CD4-positive, alpha-beta T cell (primary cell): ENCODE data around the gene ABHD16A. TPM values are rescaled to one million over a fixed set of nuclear protein-coding genes. Genes with fewer than 3 reads are reported as not detected.
A peak's percentile ranks its signal among the peaks of the same experiment; 100 is the strongest.

ENCODE experiments used
- ATAC-seq: fragments of 200-7000 bp; cut with Tn5 transposase; one replicate; pipeline ENCODE4 v1.10.0; 2022; ENCODE audit warnings: mild to moderate bottlenecking; ENCODE audit not compliant: poor library complexity
- CTCF ChIA-PET: fragments of 350-600 bp; sonication (Branson Sonifier 250); formaldehyde crosslinking; loops from one replicate; lab custom pipeline; 2021; ENCODE audit warnings: antibody characterized with exemption, inconsistent platforms; lab: Charles Lee
- POLR2A ChIA-PET: fragments of 350-600 bp; sonication (Branson Sonifier 250); formaldehyde crosslinking; loops from one replicate; lab custom pipeline; 2021; ENCODE audit warnings: antibody characterized with exemption, inconsistent platforms; lab: Charles Lee
- DNase-seq, 14 experiments: peaks; one replicate each; pipeline ENCODE4 v3.0.0-alpha.2; 2013 to 2020; ENCODE audit warnings: mixed read lengths in 2 of 14
- H3K27ac ChIP-seq, 2 donors: one replicate each; pipeline versions ENCODE4 v1.5.1 to v1.7.0; 2013; ENCODE audit warnings: low read length in 2 of 2, low read depth in 1 of 2, mild to moderate bottlenecking in 1 of 2
- H3K27me3 ChIP-seq, 2 experiments: 1 replicate in 1 of 2; 2 replicates in 1 of 2; pipeline versions ENCODE4 v1.6.1 to v1.7.0; 2013; ENCODE audit warnings: low read length in 2 of 2, control low read depth in 1 of 2, mild to moderate bottlenecking in 1 of 2, moderate library complexity in 1 of 2; ENCODE audit not compliant: insufficient read depth in 2 of 2, control insufficient read depth in 1 of 2
- H3K36me3 ChIP-seq: one replicate; pipeline ENCODE4 v1.6.1; 2013; ENCODE audit warnings: low read length, control low read depth; ENCODE audit not compliant: insufficient read depth
- H3K4me1 ChIP-seq: one replicate; pipeline ENCODE4 v1.6.1; 2013; ENCODE audit warnings: low read length, control low read depth; ENCODE audit not compliant: insufficient read depth
- H3K4me3 ChIP-seq: one replicate; pipeline ENCODE4 v1.5.1; 2013; ENCODE audit warnings: mild to moderate bottlenecking, low read length, moderate library complexity
- H3K9me3 ChIP-seq, 2 experiments: 1 replicate in 1 of 2; 2 replicates in 1 of 2; pipeline versions ENCODE4 v1.6.1 to v1.7.0; 2013; ENCODE audit warnings: low read length in 2 of 2, mild to moderate bottlenecking in 2 of 2, control low read depth in 1 of 2, moderate library complexity in 1 of 2; ENCODE audit not compliant: control insufficient read depth in 1 of 2, insufficient read depth in 1 of 2
- H3K27ac Mint-ChIP-seq: one replicate; pipeline ENCODE4 v1.8.0; 2020; ENCODE audit warnings: mixed read lengths
- H3K27me3 Mint-ChIP-seq: one replicate; pipeline ENCODE4 v1.8.0; 2021; ENCODE audit warnings: mixed read lengths
- H3K36me3 Mint-ChIP-seq: one replicate; pipeline ENCODE4 v1.8.0; 2021; ENCODE audit warnings: low read depth, mixed read lengths
- H3K4me1 Mint-ChIP-seq: one replicate; pipeline ENCODE4 v1.8.0; 2021; ENCODE audit warnings: low read depth, mixed read lengths
- H3K4me3 Mint-ChIP-seq: one replicate; pipeline ENCODE4 v1.8.0; 2020; ENCODE audit warnings: mild to moderate bottlenecking, mixed read lengths
- H3K9me3 Mint-ChIP-seq: one replicate; pipeline ENCODE4 v1.8.0; 2020; ENCODE audit warnings: mixed read lengths
- intact Hi-C, 2 experiments: fragments of 100-400 bp; cut with DNase I in 1 of 2; cut with micrococcal nuclease in 1 of 2; formaldehyde crosslinking; loops; one replicate each; pipeline versions ENCODE4 v1.15.1 to v1.9.0; 2023 to 2025; cut with DNase I, micrococcal nuclease
- total RNA-seq, 174 experiments: library from RNA in 2 of 174; stranded (reverse) in 2 of 174; gene quantifications; one replicate each; pipeline ENCODE4 v1.2.3 and lab custom pipeline; 2021 to 2026
- TF ChIP-seq, protein P1 (sequence below): fragments of 200-600 bp; IDR thresholded peaks from one replicate; pipeline ENCODE4 v1.8.0; 2022; ENCODE audit warnings: antibody characterized with exemption, mild to moderate bottlenecking

The ABHD16A gene
- total RNA-seq, 2 experiments from 2014 or later = 52.3 to 59.3 TPM

DNA sequence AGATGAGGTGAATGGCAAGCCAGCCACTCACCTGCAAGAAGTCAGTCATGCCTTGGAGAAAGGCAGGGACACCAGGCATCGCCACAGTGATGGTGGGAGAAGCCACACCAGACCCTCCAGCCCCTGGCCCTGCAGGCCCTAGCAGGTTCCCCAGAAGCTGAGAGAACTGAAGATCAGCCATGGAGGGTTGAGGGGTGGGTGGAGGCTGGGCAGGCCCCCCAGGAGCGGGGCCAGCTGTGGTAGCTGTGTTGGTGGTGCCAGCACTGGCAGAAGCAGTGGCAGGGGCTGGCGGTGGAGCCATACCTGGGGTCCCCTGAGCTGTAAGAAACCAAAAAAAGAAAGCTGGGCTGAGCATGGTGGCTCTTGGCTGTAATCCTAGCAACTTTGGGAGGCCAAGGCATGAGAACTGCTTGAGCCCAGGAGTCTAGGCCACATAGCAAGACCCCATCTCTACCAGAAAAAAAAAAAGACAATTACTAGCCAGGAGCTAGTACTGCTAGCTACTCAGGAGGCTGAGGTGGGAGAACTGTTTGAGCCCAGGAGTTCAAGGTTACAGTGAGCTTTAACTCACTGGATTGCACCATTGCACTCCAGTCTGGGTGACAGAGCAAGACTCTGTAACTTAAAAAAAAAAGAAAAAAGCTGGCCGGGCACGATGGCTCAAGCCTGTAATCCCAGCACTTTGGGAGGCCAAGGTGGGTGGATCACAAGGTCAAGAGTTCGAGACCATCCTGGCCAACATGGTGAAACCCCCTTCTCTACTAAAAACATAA, 60.1 kb downstream of the ABHD16A start:
- ATAC-seq (no peak), DNase-seq (no peak)
- ChIA-PET CTCF (no interaction called here), POLR2A (interaction anchor here (0.9 kb wide), 1 partner anchor 221 kb away, joined by 3 read pairs; no protein-coding TSS in a partner anchor)
- intact Hi-C loops = no loop called here
- no peaks in the 10 kb centered on the region for H3K9me3 Mint-ChIP-seq
- TF ChIP-seq, protein P1, sequence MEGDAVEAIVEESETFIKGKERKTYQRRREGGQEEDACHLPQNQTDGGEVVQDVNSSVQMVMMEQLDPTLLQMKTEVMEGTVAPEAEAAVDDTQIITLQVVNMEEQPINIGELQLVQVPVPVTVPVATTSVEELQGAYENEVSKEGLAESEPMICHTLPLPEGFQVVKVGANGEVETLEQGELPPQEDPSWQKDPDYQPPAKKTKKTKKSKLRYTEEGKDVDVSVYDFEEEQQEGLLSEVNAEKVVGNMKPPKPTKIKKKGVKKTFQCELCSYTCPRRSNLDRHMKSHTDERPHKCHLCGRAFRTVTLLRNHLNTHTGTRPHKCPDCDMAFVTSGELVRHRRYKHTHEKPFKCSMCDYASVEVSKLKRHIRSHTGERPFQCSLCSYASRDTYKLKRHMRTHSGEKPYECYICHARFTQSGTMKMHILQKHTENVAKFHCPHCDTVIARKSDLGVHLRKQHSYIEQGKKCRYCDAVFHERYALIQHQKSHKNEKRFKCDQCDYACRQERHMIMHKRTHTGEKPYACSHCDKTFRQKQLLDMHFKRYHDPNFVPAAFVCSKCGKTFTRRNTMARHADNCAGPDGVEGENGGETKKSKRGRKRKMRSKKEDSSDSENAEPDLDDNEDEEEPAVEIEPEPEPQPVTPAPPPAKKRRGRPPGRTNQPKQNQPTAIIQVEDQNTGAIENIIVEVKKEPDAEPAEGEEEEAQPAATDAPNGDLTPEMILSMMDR = no peak
- Histone ChIP-seq H3K9me3 (no peaks in the 10 kb centered on the region), H3K27me3 (no peaks in the 10 kb centered on the region), H3K36me3 (peaks cover 93% of the 10 kb centered on the region), H3K27ac (peak overlapping the region in 1 of 2 donors; percentile 21), H3K4me1 (no peaks in the 10 kb centered on the region), H3K4me3 (no peak overlapping the region)
- no peaks in the 10 kb centered on the region for H3K27me3 Mint-ChIP-seq
- H3K4me1 Mint-ChIP-seq = peaks cover 7% of the 10 kb centered on the region
- H3K27ac Mint-ChIP-seq = no peak overlapping the region
- H3K4me3 Mint-ChIP-seq = no peak overlapping the region
- H3K36me3 Mint-ChIP-seq = peaks cover 89% of the 10 kb centered on the region

DNA sequence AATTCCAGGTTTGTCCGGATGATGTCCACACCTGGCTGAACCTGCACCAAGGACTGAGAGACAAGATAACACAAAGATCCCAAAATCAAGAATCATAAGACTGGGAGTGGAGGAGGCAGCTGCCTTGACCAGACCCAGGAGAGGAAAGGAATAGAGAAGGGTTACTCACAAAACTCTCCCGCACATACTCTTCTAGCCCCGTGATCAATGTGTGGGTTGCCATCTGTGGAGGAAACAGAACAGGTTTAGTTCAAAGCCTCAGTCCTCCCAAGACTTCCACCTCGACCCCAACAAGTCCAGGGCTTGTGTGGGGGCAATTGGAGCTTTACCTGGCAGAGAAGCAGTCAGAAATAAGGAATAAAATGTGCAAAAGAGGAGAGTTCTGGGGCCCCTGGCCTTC, 61.8 kb downstream of the ABHD16A start:
- H3K4me3 Mint-ChIP-seq = no peak overlapping the region
- POLR2A ChIA-PET = interaction anchor here (3.7 kb wide), 1 partner anchor 11 kb away, joined by 19 read pairs; the partner anchor contains the start of gene BAG6
- intact Hi-C loops = no loop called here
- Histone ChIP-seq H3K27me3 (no peaks in the 10 kb centered on the region), H3K4me3 (no peak overlapping the region), H3K27ac (no peak overlapping the region), H3K9me3 (no peaks in the 10 kb centered on the region), H3K36me3 (peaks cover 96% of the 10 kb centered on the region), H3K4me1 (no peaks in the 10 kb centered on the region)
- peaks cover 7% of the 10 kb centered on the region for H3K4me1 Mint-ChIP-seq
- DNase-seq = no peak
- CTCF ChIA-PET = no interaction called here
- ATAC-seq = no peak
- H3K27me3 Mint-ChIP-seq = no peaks in the 10 kb centered on the region
- no peak overlapping the region for H3K27ac Mint-ChIP-seq
- TF ChIP-seq, protein P1 = no peak
- peaks cover 91% of the 10 kb centered on the region for H3K36me3 Mint-ChIP-seq
- no peaks in the 10 kb centered on the region for H3K9me3 Mint-ChIP-seq

DNA sequence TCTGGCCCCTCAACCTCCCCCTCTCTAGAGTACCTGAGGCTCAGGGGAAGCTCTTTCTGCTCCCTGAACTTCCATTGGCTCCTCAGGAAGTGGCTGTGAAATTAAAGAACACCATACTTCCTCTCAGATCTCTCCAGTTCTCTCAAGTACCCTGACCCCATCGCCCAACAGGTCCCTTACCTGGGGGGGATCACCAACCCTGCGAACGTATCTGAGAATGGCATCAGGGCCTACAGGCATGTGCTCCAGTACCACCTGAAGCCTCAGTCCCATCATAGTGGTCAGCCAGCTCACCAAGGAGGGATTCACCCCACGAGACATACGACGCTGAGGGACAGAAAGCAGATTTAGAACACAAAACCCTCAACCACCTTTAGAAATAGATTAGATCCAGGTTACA, 62.5 kb downstream of the ABHD16A start:
- ChIA-PET CTCF (no interaction called here), POLR2A (interaction anchor here (1.1 to 3.7 kb wide), 3 partner anchors 11 to 58 kb away, joined by 3 to 19 read pairs (median 5); partner anchors contain the start of genes BAG6, C6orf47 and LTB)
- Histone ChIP-seq H3K27ac (no peak overlapping the region), H3K4me3 (no peak overlapping the region), H3K9me3 (no peaks in the 10 kb centered on the region), H3K36me3 (peaks cover 96% of the 10 kb centered on the region), H3K27me3 (no peaks in the 10 kb centered on the region), H3K4me1 (no peaks in the 10 kb centered on the region)
- Mint-ChIP-seq H3K27me3 (no peaks in the 10 kb centered on the region), H3K9me3 (no peaks in the 10 kb centered on the region), H3K36me3 (peaks cover 91% of the 10 kb centered on the region), H3K4me1 (peaks cover 5% of the 10 kb centered on the region), H3K27ac (no peak overlapping the region), H3K4me3 (no peak overlapping the region)
- DNase-seq = no peak
- no peak for ATAC-seq
- TF ChIP-seq, protein P1 = no peak
- intact Hi-C loops = no loop called here
